OCI-LY7 (cell line): ENCODE data around the gene C2CD3.
"Not testable (repeated sequence)": the region's sequence is repeated elsewhere in the genome, so short reads cannot be mapped to it uniquely, and the experiment has no call there.

Experiments used
- EZH2phosphoT487 ChIP-seq: fragments of 200-600 bp; sonication (generic); IDR thresholded peaks from 2 replicates; pipeline ENCODE4 v1.6.1; 2018; ENCODE audit warnings: low read depth, borderline replicate concordance, mild to moderate bottlenecking, mixed run types, antibody characterized with exemption, low read length, moderate library complexity, mixed read lengths
- TF ChIP-seq, protein P1 (sequence below): fragments of 200-600 bp; sonication (generic); conservative IDR thresholded peaks from 2 replicates; pipeline ENCODE4 v1.5.1; 2014; ENCODE audit warnings: mild to moderate bottlenecking, antibody characterized with exemption, low read length, moderate library complexity, mixed read lengths

- TF ChIP-seq, protein P1, sequence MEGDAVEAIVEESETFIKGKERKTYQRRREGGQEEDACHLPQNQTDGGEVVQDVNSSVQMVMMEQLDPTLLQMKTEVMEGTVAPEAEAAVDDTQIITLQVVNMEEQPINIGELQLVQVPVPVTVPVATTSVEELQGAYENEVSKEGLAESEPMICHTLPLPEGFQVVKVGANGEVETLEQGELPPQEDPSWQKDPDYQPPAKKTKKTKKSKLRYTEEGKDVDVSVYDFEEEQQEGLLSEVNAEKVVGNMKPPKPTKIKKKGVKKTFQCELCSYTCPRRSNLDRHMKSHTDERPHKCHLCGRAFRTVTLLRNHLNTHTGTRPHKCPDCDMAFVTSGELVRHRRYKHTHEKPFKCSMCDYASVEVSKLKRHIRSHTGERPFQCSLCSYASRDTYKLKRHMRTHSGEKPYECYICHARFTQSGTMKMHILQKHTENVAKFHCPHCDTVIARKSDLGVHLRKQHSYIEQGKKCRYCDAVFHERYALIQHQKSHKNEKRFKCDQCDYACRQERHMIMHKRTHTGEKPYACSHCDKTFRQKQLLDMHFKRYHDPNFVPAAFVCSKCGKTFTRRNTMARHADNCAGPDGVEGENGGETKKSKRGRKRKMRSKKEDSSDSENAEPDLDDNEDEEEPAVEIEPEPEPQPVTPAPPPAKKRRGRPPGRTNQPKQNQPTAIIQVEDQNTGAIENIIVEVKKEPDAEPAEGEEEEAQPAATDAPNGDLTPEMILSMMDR, result not testable (repeated sequence)
- TF ChIP-seq EZH2phosphoT487, result not testable (repeated sequence)
Observed at GRCh38 chr11:74065534-74065933, 105.3 kb downstream of the C2CD3 start.
